NCI-H1417 treated with DMSO at 0.1 percent for 48 hours (cell line): ENCODE measurements around the gene MPZL2.

Experiments used
- DNase-seq: peaks from one replicate; lab custom pipeline; 2025; lab: John Stamatoyannopoulos, UW

MPZL2 gene

DNA sequence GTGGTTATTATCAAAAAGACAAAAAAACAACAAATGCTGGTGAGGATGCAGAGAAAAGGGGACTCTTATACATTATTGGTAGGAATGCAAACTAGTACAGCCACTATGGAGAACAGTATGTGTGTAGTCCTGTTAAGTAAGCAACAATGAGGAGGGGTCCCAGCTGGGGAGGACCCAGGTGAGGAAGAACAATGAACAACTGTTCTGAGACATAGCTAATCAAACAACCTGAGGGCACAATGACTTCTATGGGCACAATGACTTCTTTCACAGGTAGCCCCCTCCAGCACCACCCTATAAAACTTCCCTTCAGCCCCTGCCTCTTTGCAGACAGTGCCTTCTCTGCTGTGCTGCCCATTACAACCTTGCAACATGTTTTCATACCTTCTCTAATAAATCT, 44.9 kb downstream of the MPZL2 start:
- DNase-seq = no peak

DNA sequence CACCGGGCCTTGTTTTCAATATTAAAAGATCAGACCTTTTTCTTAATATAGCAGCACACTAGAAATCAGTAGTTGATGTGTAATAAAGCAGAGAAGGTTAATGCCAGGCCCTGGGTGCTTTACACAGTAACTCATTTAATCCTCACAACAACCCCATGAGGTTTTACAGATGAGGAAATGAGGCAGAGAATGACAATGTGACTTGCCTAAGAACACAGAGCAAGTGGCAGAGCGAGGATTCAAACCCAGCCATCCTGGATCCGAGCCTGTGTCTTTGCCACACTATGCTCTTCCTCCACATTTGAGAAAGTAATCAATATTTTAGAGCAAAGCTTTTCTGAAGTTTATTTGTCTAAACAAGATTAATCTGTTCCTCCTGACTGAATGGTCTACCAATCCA, 46.5 kb downstream of the MPZL2 start:
- DNase-seq = no peak

DNA sequence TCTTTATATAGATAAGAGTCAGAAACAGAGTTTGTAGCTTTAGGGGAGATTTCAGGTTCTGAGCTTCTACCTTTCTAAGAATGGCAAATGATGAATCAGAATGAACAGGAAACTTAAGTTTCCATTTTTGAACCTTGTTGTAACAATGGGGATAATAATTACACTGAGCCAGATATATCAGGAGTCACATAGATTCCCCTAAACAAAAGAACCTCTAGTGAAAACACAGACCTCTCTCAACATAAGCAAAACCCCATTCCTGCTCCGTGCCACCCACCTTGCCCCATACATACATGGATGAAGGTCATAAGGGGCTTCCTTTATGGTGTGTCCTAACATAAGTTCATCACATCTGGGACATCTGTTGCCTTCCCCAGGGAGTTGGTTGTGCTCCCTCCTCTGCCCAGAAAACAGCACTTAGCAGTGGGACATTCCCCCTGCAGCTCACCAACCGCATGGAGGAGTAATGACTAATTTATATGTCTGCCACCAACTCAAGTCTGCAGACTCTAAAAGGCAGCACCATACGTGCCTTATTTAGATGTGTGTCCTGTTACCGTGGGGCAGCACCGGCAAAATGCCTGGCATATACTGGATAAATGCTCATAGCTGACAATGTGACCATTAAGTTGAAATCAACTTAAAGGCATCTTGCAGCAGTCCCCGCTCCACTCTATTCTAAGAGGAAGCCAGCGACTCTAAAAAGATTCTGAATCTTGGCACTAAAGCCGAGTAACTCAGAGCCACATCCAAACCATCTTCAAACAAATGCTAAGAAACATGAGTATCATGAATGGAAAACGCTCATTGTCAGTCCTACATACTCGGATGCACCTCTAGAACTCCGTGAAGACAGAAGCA, 47.2 kb downstream of the MPZL2 start:
- DNase-seq = no peak

DNA sequence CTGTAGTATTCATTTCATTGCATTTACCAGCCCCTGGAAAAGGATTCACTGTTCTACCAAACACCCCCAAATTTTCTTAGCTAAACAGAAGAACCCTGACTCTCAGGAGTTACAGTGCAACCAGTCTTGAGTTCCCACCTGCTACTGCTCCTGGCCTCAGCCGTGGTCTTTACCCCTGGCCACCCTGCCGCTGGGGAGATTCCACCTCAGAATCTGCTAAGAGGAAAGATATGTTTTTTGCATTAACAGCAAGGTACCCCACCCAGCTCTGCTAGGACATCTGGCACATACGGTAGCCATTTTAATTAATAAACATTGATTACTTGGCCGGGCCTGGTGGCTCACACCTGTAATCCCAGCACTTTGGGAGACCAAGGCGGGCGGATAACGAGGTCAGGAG, 48.3 kb downstream of the MPZL2 start:
- DNase-seq = no peak

DNA sequence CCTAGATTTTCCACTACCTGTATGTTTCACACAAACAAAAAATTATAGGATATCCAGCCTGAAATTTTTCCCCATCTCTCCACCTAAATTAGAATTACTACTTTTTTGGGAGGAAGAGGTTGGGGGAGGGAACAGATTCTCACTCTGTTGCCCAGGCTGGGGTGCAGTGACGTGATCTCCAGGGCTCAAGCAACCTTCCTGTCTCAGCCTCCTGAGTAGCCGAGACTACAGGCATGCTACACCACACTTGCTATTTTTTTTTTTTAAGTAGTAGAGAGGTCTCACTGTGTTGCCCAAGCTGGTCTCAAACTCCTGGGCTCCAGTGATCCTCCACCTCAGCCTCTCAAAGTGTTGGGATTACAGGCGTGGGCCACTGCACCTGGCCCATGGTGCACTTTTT, 48.8 kb downstream of the MPZL2 start:
- DNase-seq = no peak

DNA sequence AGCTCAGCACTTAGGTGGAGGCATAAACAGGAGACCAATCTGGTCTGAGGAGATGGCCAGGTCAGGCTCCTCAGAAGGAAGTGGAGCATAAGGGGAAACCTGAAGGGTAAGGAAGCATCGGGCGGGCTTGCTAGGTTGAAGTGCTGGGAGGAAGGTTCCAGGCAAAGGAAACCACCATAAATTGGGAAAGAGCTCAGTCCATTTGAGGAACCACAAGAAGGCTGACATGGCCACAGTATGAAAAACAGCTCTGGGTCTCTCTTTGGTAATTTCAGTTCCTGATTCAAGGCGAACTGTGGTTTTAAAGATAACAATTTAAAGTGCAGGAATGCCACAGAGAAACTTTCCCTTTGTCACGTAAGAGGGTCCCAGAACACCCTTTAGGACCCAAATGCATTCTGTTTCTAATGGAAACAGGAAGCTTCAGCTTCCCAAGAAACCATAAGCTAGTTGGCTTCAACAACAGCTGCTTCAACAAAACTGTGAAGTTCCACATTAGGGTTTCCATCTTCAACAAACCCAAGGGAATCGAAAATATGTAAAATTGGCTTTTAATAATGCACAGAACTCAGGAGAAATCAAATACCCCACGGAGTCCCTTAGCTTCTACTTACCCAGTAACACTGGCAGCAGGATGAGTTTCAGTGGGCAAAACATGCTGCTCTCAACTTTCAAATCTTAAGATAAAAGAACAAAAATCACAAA, 49.7 kb downstream of the MPZL2 start:
- DNase-seq = no peak

DNA sequence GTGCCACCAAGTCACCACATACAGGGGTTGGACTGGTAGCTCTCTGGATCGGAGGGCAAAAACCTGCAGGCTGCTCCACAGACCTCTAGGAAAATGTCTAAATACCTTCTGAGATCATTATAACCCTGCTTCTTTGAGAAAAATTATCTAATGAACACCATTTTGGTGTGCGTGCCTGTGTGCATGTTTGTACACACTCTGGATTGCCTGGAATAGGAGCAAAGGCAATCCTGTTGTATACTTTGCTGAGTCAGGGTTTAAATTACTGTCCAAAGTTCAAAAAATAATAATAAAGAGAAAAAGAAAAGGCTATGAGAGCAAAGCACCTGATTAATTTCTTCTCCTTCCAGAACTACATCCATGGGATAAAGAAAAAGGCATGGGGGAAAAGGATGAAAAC, 50.3 kb downstream of the MPZL2 start:
- no peak for DNase-seq

DNA sequence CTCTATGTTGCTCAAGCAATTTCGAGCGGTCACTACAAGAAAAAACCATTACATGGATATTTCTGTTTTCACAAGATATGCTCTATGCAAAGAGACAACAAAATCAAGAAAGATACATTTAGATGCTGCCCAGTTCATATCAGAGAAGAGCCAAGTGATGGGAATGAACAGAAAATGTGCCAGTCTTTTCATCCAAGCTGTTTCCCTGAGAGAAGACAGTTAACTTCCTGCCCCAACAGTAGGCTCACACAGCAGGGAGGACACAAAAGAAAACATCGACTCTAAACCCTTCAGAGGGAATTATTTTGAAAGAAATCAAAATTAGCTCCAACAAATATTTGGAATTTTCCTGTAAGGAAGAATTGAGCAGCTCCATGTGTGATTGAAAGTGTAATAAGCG, 50.9 kb downstream of the MPZL2 start:
- DNase-seq = no peak

DNA sequence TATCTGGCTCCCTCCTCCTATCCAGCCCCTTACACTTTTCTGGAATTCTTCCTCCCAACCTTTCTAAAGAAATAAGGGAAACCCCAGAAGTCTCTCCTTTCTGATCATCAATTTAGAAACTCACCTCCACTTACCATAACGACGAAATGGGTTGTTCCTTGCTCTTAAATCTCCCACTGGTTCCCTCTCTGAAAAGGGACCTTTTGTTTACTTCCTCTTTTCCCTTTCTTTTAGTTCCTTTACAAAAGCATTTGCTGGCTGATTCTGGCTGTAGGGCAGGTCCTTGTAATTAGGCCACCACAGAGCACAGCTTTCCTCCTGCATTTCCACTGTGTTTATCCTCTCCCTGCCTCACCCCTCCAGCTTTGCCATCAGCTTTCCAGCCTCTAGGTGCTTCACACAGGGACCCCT, 51.3 kb downstream of the MPZL2 start:
- DNase-seq = no peak

DNA sequence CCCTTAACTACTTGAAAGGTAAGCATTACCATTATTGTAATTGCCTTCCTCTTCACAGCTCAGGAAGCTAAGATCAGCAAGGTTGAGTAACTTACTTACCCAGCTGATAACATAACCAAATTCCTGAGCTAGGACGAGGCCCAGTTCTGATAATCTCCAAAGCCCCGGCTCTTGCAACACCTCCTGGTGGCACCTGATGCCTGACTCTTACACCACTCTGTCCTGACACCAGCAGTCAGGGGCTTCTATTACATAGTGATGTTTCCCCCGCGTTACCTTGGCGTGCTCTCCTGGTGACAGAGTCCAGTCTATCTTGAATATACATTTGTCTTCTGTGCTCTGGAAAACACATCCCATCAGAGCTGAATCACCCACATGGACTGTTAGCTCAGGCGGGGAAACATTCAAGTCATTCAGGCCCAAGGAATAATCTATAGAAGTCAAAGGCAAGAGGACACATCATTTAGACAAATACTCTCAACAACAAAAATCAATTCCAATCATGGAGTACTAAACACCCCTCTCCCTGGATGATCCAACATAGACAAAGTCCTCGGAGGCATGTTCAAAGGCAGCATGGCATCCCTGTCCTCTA, 51.9 kb downstream of the MPZL2 start:
- DNase-seq = no peak

DNA sequence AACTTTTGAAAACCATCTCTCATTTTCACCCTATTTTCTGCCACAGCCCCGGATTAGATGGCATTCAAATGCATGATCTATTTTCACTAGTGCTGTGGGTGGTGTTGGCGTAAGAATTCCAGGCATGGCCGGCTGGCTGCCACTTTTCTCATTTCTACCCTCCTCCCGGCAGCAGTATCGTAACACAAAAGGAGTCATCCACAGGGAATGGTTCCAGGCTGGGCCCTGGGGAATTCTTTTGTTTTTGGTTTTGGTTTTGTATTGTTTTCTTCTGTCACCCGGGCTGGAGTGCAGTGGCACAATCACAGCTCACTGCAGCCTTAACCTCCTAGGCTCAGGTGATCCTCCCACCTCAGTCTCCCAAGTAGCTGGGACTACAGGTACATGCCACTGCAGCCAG, 53.1 kb downstream of the MPZL2 start:
- no peak for DNase-seq

DNA sequence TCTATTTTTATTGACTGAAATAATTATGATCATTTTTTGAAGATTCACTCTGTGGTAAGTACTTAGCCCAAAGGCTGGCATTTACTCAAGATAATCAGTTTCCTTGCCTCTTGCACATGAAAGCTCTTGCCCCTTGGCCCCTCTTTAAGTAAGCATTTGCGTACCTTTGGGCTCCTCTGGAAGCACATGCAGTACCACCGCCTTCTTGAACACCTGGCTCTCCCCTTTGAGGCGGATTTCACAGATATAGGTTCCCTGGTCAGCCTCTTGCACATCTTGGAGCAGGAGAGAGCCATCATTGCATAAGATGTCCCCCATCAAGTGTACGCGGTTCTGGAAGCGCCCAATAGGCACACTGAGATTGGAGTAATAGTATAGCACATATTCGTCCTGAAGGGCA, 53.8 kb downstream of the MPZL2 start:
- DNase-seq = no peak

DNA sequence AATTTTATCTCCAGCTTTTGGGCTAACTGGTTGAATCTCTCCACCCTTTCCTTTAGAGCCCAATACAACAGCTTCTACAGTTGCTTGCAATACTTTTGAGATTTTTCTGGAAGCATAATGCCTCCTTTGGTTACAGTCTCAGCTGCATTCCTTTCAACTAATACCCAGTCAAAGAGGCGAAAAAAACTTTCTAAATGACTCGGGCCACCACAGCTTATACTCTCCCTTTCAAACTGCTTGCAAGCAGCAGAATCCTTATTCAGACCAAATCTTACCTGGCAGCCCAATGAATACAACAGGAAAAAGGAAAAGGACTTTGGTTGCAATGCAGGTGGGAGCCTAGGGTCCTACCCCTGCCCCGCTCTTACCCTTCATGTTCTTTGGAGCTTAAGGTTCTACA, 55.1 kb downstream of the MPZL2 start:
- no peak for DNase-seq

DNA sequence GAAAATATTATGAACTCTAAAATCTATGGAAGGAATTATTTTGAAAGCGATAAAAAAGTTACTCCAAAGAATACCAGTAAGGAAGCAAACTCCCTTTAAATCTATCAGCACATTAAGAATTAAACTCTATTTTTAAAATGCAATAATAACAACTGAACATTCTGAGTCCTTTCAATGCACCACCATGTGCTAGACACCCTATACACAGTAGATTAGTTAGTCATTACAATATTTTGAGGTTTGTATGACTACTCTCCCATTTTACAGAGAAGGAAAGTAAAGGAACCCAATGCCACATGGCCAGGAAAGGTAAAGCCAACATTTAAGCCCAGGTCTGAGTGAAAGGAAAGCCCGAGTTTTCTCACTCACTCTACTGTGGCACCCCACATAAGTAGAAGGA, 57.0 kb downstream of the MPZL2 start:
- no peak for DNase-seq

DNA sequence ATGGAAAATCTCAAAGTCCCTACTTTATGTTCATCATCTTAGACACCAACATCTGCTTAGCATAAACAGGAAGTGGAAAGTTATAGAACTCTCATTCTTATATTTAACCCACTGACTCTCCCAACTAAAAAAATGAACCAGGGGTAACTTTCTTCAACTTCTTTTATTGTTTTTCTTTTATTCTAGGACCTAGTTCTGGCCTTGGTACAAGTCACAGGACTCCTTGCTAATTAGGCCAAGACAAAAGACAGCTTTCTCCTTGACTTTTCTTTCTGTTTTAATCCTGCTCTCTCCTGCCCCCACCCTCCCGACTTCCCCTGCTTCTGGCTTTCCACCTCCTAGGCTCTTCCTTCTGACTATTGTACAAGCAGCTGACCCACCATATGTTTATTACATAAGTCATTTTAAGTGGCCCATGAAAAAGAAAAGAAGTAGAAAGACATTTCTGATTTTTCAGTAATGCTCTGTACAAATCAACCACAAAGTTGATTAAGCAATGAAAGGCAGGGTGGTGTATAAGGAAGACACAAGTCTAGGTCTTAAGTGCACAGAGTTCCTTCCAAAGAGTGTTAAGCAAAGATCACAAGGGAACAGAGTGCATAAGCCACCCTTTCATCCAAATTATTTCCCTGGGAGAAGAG, 57.6 kb downstream of the MPZL2 start:
- no peak for DNase-seq

DNA sequence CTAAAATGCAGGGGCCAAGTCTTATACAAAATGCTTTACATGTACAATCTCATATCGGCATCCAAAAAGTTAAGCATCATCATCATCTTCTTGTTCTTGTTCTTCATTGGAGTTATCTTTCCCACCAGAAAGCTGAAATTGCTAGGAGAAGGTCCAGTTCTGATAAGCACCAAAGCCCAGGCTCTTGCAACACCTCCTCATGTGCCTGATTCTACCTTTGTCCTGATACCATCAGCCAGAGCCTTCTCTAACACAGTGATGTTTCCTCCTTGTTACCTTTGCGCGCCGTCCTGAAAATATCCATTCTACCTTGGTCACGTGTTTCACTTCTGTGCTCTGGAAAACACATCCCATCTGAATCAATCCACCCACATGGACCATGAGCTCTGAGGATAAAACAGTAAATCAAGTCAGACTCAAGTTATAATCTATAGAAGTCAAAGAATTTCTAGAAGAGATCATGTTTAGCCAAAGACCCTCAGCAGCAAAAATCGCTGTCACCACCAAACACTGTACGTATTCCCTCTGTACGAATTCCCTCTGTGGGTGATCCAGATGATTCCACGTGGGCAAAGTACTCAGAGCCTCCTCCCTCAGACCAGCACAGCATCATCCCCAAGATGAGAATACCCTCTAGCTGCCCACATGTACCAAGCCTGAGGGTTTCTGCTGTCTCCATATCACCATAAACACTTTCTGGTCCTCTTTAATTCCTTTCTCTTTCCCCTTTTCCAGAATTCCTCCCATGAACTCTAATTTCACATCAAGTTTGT, 58.3 kb downstream of the MPZL2 start:
- DNase-seq = no peak
